Measurements from ENCODE around the gene DTNA. TPM values are rescaled to one million over a fixed set of nuclear protein-coding genes. Genes with fewer than 3 reads are reported as not detected.
"Not testable (repeated sequence)": the region's sequence is repeated elsewhere in the genome, so short reads cannot be mapped to it uniquely, and the experiment has no call there.

Gene DTNA
- total RNA-seq, 1 donor = 10.1 TPM

DNA sequence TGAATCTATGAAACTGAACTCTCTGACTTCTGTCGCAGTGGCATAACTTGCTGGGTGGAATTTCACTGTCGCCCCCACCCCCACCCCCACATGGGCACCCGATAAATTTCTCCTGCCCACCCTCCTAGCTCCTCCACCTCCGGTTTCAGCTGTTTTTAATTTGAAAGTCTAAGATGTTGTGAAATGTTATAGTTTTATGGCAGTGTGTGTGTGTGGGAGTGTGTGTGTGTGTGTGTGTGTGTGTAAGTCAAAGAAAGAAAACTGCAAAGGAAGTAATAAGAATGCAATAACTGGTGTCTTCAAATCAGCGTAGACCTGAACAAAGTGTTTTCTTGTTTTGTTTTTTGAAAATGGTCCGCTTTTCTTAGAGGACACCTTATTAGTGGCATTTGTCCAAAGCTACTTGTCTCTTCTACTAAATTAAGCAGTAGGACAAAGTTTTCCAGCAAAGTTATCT lies 388 bp downstream of the DTNA start:
- Histone ChIP-seq H4K20me1 (ENCODE audit: insufficient read depth, low read length) (no peaks in the 10 kb centered on the region), H2AFZ (ENCODE audit: low read length) (peak overlapping the region; percentile 4), H3K4me3 (ENCODE audit: insufficient read depth, low read length) (peak overlapping the region; percentile 70), H3K4me1 (ENCODE audit: insufficient read depth, low read length) (peaks cover 44% of the 10 kb centered on the region), H3K36me3 (ENCODE audit: insufficient read depth, low read length) (no peaks in the 10 kb centered on the region), H3K79me2 (ENCODE audit: insufficient read depth, low read length) (no peaks in the 10 kb centered on the region), H3K9me3 (ENCODE audit: low read depth, low read length) (no peaks in the 10 kb centered on the region), H3K4me2 (ENCODE audit: insufficient read depth, low read length) (peak overlapping the region; percentile 84), H3K27me3 (ENCODE audit: insufficient read depth, low read length) (no peaks in the 10 kb centered on the region), H3K27ac (ENCODE audit: low read depth, low read length) (peak overlapping the region; percentile 95)
- DNase-seq (ENCODE audit: insufficient read length, low spot score, missing footprints) = no peak
- TF ChIP-seq, protein P1, sequence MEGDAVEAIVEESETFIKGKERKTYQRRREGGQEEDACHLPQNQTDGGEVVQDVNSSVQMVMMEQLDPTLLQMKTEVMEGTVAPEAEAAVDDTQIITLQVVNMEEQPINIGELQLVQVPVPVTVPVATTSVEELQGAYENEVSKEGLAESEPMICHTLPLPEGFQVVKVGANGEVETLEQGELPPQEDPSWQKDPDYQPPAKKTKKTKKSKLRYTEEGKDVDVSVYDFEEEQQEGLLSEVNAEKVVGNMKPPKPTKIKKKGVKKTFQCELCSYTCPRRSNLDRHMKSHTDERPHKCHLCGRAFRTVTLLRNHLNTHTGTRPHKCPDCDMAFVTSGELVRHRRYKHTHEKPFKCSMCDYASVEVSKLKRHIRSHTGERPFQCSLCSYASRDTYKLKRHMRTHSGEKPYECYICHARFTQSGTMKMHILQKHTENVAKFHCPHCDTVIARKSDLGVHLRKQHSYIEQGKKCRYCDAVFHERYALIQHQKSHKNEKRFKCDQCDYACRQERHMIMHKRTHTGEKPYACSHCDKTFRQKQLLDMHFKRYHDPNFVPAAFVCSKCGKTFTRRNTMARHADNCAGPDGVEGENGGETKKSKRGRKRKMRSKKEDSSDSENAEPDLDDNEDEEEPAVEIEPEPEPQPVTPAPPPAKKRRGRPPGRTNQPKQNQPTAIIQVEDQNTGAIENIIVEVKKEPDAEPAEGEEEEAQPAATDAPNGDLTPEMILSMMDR (IDR thresholded peaks at IDR 0.05; ENCODE audit: extremely low read depth, low read depth, low read length) = no peak

DNA sequence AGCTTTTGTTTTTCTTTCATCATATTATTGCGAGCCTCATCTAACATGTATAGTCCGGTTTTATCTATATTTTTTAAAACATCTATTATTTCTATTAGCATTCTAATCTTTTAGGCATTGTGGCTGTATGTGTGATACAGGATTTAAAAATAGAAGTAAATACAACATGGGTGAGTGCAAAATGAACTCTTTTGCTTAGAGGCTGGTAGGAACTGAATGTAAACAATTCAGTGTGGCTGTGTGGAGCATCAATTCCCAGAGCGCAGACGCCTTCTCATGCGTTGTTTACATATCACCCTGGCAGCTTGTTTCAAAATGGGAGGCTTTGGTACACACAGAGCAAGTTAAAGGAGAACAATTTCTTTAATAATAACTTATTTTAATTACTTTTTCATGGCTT lies 836 bp downstream of the DTNA start:
- Histone ChIP-seq H3K4me1 (ENCODE audit: insufficient read depth, low read length) (peaks cover 44% of the 10 kb centered on the region), H3K9me3 (ENCODE audit: low read depth, low read length) (no peaks in the 10 kb centered on the region), H3K79me2 (ENCODE audit: insufficient read depth, low read length) (no peaks in the 10 kb centered on the region), H4K20me1 (ENCODE audit: insufficient read depth, low read length) (no peaks in the 10 kb centered on the region), H3K27ac (ENCODE audit: low read depth, low read length) (peak overlapping the region; percentile 95), H3K4me2 (ENCODE audit: insufficient read depth, low read length) (peak overlapping the region; percentile 84), H3K36me3 (ENCODE audit: insufficient read depth, low read length) (no peaks in the 10 kb centered on the region), H2AFZ (ENCODE audit: low read length) (peak overlapping the region; percentile 4), H3K27me3 (ENCODE audit: insufficient read depth, low read length) (no peaks in the 10 kb centered on the region), H3K4me3 (ENCODE audit: insufficient read depth, low read length) (peak overlapping the region; percentile 70)
- TF ChIP-seq, protein P1 (IDR thresholded peaks at IDR 0.05; ENCODE audit: extremely low read depth, low read depth, low read length) = no peak
- no peak for DNase-seq (ENCODE audit: insufficient read length, low spot score, missing footprints)

DNA sequence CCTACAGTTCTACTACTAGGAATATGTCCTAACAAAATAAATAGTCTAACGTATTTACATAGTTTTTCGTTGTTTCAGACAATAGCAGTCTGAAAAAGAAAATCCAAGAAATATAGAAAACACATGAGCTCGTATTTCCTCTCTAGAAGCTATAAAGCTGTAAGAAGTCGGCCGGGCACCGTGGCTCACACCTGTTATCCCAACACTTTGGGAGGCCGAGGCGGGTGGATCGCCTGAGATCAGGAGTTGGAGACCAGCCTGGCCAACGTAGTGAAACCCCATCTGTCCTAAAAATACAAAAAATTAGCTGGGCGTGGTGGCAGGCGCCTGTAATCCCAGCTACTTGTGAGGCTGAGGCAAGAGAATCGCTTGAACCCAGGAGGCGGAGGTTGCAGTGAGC lies 6.0 kb downstream of the DTNA start:
- not testable (repeated sequence) for H3K4me3 ChIP-seq (ENCODE audit: insufficient read depth, low read length); H3K4me2 ChIP-seq (ENCODE audit: insufficient read depth, low read length); H2AFZ ChIP-seq (ENCODE audit: low read length); DNase-seq (ENCODE audit: insufficient read length, low spot score, missing footprints); H3K27ac ChIP-seq (ENCODE audit: low read depth, low read length); H3K36me3 ChIP-seq (ENCODE audit: insufficient read depth, low read length); H4K20me1 ChIP-seq (ENCODE audit: insufficient read depth, low read length); H3K79me2 ChIP-seq (ENCODE audit: insufficient read depth, low read length); H3K9me3 ChIP-seq (ENCODE audit: low read depth, low read length); H3K27me3 ChIP-seq (ENCODE audit: insufficient read depth, low read length); H3K4me1 ChIP-seq (ENCODE audit: insufficient read depth, low read length)

DNA sequence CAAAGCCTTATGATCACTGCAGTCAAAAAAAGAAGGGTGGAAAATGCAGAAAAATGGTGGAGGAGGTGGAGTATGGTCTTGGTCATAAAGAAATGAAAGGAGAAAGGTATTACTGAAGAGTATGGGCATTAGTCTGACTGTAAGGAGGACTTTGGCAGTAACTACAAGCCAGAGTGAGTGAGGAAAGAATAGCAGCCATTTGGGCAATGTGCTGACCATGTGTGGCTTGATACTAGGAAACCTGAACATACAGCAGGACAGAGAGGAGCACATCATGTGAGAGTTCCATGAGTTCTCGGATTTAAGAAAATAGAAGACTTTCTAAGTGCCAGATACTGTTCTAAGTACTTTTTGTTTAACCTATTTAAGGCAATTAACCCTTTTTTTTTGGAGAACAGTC lies 8.5 kb downstream of the DTNA start:
- Histone ChIP-seq H3K4me3 (ENCODE audit: insufficient read depth, low read length) (no peak overlapping the region), H3K9me3 (ENCODE audit: low read depth, low read length) (no peaks in the 10 kb centered on the region), H3K4me1 (ENCODE audit: insufficient read depth, low read length) (no peaks in the 10 kb centered on the region), H3K79me2 (ENCODE audit: insufficient read depth, low read length) (no peaks in the 10 kb centered on the region), H4K20me1 (ENCODE audit: insufficient read depth, low read length) (no peaks in the 10 kb centered on the region), H3K4me2 (ENCODE audit: insufficient read depth, low read length) (no peak overlapping the region), H2AFZ (ENCODE audit: low read length) (peak overlapping the region; percentile 37), H3K36me3 (ENCODE audit: insufficient read depth, low read length) (no peaks in the 10 kb centered on the region), H3K27ac (ENCODE audit: low read depth, low read length) (no peak overlapping the region), H3K27me3 (ENCODE audit: insufficient read depth, low read length) (no peaks in the 10 kb centered on the region)
- TF ChIP-seq, protein P1 (IDR thresholded peaks at IDR 0.05; ENCODE audit: extremely low read depth, low read depth, low read length) = no peak
- DNase-seq (ENCODE audit: insufficient read length, low spot score, missing footprints) = no peak
